ENCODE results near the gene NUFIP2.

GRCh38 chr17:29238133-29238850 lies 55.7 kb downstream of the NUFIP2 start:
- TF ChIP-seq YY1 (IDR thresholded peaks at IDR 0.05; ENCODE audit: insufficient read depth, insufficient read length) (no peak), ZNF274 (IDR thresholded peaks at IDR 0.05; ENCODE audit: low read depth, low read length) (no peak), SUZ12 (IDR thresholded peaks at IDR 0.05; ENCODE audit: extremely low read depth, insufficient read depth, insufficient read length) (no peak)

Measured in NT2/D1 (cell line).